ENCODE results near the gene IFRD1.

Gene IFRD1

DNA sequence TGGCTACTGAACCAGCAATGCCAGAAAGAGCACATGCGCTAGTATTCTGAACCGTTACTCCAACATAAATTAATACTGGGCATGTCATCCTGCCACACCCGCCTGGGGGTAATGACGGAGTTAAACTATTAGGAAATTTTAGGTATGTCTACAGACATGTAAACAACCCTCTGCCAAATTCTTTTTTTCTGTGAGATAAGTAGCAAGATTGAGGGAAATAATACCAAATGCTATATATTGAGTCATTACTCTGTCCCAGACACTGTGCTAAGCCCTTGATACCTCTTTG lies 37.9 kb downstream of the IFRD1 start:
- Mint-ChIP-seq H3K4me1 (peaks cover 8% of the 10 kb centered on the region), H3K36me3 (ENCODE audit: low read depth) (peaks cover 3% of the 10 kb centered on the region), H3K9me3 (no peaks in the 10 kb centered on the region), H3K4me3 (no peak overlapping the region), H3K27ac (no peak overlapping the region), H3K27me3 (no peaks in the 10 kb centered on the region)
- ATAC-seq (no peak), DNase-seq (no peak)

DNA sequence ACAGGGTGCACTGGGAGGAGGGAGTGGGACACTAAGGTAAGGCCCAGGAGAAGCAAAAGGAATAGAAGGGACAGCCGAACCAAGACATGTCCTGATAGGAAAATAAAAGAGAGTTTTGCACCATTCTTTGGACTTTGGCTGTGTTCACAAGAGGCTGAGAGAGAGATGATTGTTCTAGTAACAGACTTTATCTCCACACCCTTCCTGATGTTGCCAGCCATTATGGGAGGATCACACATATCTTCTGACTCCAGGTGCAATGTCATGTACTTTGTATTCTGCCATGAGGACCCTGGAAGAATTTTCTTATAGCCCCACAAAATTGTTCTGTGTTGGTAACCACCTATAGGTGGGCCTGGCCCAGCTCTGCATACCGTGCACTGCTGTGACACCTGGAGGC lies 41.9 kb downstream of the IFRD1 start:
- Mint-ChIP-seq H3K27me3 (peaks cover 8% of the 10 kb centered on the region), H3K4me1 (no peaks in the 10 kb centered on the region), H3K27ac (no peak overlapping the region), H3K4me3 (no peak overlapping the region), H3K9me3 (no peaks in the 10 kb centered on the region), H3K36me3 (ENCODE audit: low read depth) (peaks cover 3% of the 10 kb centered on the region)
- ATAC-seq, result no peak
- DNase-seq, result no peak

DNA sequence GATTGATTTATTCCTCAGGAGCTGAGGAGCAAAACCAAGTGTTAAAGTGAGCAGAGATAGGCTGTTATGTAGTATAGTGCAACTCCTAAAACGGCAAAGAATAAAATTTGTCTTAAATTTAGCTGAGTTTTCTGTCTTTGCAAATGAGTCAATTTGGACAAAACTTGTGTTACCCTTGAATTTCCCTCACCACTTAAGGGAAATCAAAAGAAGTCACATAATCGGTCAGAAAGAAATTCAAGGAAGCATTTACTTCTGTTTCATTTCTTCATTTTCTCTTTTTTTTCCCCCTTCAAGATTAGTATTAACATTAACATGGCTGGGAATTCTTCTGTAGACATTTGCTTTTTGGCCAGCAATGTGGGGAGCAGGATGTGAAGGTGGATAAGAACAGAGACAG lies 44.4 kb downstream of the IFRD1 start:
- H3K27ac Mint-ChIP-seq, result no peak overlapping the region
- peaks cover 3% of the 10 kb centered on the region for H3K36me3 Mint-ChIP-seq (ENCODE audit: low read depth)
- DNase-seq, result no peak
- H3K4me1 Mint-ChIP-seq, result no peaks in the 10 kb centered on the region
- no peak for ATAC-seq
- no peaks in the 10 kb centered on the region for H3K9me3 Mint-ChIP-seq
- H3K4me3 Mint-ChIP-seq, result no peak overlapping the region
- H3K27me3 Mint-ChIP-seq, result peaks cover 10% of the 10 kb centered on the region

DNA sequence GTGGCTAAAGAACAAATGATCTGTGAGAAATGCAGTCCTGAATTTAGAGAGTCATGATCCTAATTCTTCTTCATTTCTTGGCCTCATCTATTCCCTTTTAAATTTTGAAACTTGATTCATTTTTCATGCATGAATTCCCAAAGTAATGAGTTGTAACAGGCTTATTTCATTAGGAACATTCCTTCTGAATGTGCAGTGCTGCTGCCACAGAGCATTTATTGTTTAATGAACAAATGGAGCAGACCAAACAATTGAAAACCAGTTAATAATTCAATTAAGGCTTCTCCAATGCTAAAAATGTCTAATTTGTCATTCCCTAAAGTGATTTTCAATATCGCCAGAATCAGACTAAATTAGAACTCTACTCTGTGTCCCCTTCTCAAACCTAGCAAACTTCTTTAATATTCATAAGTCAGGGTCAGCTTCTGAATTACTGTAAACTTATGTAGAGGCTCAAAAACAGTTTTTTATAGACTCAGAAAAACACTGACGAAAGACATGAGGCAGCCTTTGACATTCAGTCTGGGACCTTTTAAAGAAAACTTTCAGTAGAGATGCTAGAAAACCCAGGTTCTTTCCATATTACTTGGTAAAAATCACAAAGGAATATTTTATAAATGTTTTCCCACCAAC lies 45.0 kb downstream of the IFRD1 start:
- Mint-ChIP-seq H3K36me3 (ENCODE audit: low read depth) (no peaks in the 10 kb centered on the region), H3K27me3 (peaks cover 10% of the 10 kb centered on the region), H3K27ac (no peak overlapping the region), H3K4me1 (no peaks in the 10 kb centered on the region), H3K4me3 (no peak overlapping the region), H3K9me3 (no peaks in the 10 kb centered on the region)
- ATAC-seq (no peak), DNase-seq (no peak)

DNA sequence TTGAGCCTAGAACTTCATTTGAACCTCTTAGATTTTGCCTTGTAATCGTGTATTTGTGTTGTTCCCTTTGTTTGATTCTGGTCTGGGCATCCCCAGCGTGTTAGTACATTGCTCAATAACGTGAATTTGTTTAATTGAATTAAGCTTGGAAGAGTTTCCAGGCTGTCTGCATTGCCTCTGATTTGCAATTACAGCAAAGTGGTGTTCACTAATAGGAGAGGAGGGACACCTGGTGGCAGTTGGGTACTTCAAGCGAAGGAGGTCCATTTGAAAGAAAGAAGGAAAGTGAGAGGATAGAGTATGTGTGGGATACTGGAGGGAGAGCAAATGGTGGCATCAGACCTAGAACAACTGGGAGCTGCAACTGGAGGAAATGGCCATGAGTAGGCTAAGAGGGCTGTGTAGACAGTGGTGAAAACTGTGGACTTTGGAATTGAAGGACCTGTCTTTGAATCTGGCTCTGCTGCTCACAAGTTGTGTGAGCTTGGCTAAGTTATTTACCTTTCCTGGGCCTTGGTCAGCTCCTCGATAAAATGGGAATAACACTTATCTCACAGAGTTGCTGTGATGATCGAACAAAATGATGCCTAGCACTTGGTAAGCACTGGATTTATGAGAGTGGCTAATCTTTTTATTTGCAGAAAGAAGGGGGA lies 45.7 kb downstream of the IFRD1 start:
- H3K27me3 Mint-ChIP-seq, result peaks cover 10% of the 10 kb centered on the region

DNA sequence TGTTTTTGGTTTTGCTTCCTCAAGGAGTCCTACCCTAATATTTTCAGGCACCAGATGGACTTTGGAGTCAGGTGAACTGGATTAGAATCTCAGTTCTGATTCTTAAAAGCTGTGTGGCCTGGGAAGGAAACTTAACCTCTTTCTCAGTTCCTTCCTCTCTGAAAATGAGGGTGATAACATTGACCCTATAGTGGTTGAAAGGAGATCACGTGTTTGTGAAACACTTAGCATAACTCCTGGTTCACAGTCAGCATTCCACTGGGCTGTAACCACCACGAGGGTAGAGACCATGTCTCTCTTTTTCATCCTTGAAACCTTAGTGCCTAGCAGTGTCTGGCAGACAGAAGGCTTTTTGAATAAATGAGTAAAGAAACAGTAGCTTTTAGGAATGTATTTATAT lies 47.2 kb downstream of the IFRD1 start:
- no peaks in the 10 kb centered on the region for H3K4me1 Mint-ChIP-seq
- H3K27me3 Mint-ChIP-seq, result peaks cover 10% of the 10 kb centered on the region
- H3K9me3 Mint-ChIP-seq, result no peaks in the 10 kb centered on the region
- DNase-seq, result no peak
- no peak overlapping the region for H3K4me3 Mint-ChIP-seq
- no peaks in the 10 kb centered on the region for H3K36me3 Mint-ChIP-seq (ENCODE audit: low read depth)
- no peak for ATAC-seq
- no peak overlapping the region for H3K27ac Mint-ChIP-seq

More for the DNA sequence above, 45.7 kb downstream of the IFRD1 start:
- Mint-ChIP-seq H3K4me1 (no peaks in the 10 kb centered on the region), H3K4me3 (no peak overlapping the region), H3K36me3 (ENCODE audit: low read depth) (no peaks in the 10 kb centered on the region), H3K9me3 (no peaks in the 10 kb centered on the region), H3K27ac (no peak overlapping the region)
- DNase-seq, result peak; percentile 22
- no peak for ATAC-seq

DNA sequence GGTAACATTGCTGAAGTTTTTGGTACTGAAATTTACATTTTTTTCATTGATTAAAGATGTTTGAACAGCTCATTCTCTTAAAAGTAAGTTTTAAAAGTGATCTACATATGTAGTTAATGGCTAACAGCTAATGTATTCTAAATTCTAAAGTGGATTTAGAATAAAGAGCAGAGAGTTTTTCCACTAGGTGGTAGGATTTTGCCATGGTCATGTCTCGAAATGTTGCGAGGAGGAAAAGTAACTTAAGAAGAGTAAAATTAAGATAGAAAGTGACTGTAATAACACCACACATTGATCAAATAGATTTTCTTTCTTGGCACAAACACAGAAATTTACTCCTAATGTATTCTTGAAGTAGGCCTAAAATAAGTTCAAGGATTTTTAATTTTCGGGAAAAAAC lies 50.4 kb downstream of the IFRD1 start:
- no peaks in the 10 kb centered on the region for H3K4me1 Mint-ChIP-seq
- no peaks in the 10 kb centered on the region for H3K9me3 Mint-ChIP-seq
- H3K4me3 Mint-ChIP-seq, result no peak overlapping the region
- no peaks in the 10 kb centered on the region for H3K36me3 Mint-ChIP-seq (ENCODE audit: low read depth)
- DNase-seq (no peak), ATAC-seq (no peak)
- no peak overlapping the region for H3K27ac Mint-ChIP-seq
- peaks cover 16% of the 10 kb centered on the region for H3K27me3 Mint-ChIP-seq

DNA sequence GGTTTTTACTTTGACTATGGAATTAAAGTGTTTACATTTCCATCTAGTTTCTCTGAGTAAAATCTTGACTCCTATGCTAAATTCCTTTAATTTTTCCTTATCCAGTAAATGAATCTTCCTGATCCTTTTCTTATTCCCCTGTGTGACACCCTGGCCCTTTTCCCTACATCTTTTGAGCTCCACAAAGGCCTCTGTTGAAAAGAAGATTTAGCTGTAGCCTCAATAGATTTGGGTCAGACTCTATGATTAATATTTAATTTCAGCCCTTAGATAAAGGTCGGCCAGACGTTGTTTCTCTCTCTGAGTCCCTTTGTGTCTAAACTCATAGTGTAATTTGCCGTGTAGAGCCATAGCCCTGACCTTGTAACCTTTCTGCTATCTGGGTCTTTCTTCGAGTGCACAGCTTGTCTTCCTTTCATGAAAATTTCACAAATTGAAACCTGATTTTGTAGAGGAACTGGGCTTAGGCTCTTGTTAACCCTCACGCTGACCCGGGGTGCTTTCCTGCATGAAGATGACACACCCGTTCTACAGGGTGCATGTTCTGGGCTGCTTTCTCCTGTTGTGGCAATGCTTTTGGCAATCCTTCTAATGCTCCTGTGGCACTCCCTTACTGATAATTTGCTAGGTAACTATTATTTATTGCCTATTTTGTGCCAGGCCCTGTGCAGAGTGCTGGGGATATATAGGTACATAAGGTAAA lies 51.7 kb downstream of the IFRD1 start:
- Mint-ChIP-seq H3K27me3 (peaks cover 11% of the 10 kb centered on the region), H3K36me3 (ENCODE audit: low read depth) (no peaks in the 10 kb centered on the region), H3K27ac (no peak overlapping the region), H3K9me3 (no peaks in the 10 kb centered on the region), H3K4me3 (no peak overlapping the region), H3K4me1 (no peaks in the 10 kb centered on the region)
- DNase-seq (no peak), ATAC-seq (no peak)

DNA sequence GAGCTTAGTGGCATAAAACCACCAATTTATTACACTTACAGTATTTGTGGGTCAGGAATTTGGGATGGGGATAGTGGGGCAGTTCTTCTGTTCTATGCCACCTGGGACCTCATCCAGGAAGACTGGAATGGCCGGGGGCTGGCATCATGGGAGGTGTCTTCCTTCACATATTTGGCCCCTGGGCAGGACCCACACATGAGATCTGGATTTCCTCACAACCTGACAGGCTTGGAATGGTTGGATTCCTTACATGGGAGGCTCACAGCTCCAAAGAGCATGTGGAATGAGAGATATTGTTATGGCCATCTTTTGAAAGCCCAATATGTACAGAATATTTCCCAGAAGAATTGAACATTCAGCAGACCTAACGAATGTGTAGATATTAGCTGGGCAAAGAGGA lies 52.4 kb downstream of the IFRD1 start:
- ATAC-seq, result no peak
- no peaks in the 10 kb centered on the region for H3K4me1 Mint-ChIP-seq

DNA sequence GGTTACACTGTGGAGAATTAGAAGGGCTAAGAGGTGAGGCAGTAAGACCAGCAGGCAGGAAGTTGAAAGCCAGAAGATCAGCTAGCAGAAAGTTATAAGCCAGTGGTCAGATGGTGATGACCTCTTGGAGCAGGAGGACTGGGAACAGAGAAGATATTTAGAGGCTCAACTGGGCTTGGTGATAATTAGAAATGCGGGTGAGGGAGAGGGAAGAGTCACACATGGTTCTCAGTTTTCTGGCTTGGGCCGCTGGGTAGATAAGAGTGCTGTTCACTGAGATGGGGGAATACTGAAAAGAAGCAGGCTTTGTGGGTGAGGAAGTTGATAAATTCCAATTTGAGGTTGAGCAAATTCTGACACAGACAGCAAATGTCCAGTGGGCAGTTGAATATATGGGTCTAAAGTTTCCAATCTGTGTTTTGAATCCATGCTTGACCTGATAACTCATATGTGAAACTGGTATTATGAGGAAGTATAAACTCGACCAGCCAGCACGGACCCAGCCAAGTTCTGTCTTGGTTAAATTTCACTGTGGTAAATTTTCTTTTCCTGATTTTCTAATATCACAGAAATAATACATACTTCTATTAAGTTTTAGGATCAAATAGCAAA lies 53.2 kb downstream of the IFRD1 start:
- Mint-ChIP-seq H3K4me1 (no peaks in the 10 kb centered on the region), H3K36me3 (ENCODE audit: low read depth) (no peaks in the 10 kb centered on the region), H3K9me3 (no peaks in the 10 kb centered on the region), H3K4me3 (no peak overlapping the region), H3K27me3 (peaks cover 8% of the 10 kb centered on the region), H3K27ac (no peak overlapping the region)
- ATAC-seq (no peak), DNase-seq (no peak)

More for the DNA sequence above, 52.4 kb downstream of the IFRD1 start:
- Mint-ChIP-seq H3K27me3 (peaks cover 10% of the 10 kb centered on the region), H3K4me3 (no peak overlapping the region), H3K9me3 (no peaks in the 10 kb centered on the region), H3K27ac (no peak overlapping the region), H3K36me3 (ENCODE audit: low read depth) (no peaks in the 10 kb centered on the region)
- no peak for DNase-seq

DNA sequence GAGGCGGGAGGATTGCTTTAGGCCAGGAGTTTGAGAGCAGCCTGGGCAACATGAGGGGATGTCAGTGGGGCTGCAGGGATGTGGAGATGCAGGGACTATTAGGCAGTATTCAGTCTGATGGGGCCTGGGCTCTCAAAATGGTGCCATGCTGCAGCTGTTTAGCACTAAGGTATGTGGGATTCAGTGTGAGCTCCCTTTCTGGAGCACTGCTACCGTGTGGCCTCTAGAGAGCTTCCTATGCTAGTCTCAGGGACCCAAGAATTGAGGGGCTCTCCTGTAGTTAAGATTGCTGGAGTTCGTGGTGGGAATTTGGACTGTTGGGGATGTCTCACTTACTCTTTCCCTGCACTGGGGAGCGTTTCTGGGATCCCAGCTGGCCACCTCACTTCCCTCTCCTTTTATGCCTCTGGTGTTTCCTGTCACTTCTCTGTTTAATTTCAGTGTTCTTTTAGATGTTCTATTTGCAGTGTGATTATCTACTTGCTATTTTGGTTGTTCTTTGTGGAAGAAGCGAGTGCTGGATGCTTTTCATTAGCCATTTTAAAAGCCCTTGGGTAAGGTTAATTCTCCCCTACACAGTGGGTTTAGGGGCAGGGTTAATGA lies 53.9 kb downstream of the IFRD1 start:
- Mint-ChIP-seq H3K27me3 (peaks cover 8% of the 10 kb centered on the region), H3K9me3 (no peaks in the 10 kb centered on the region), H3K4me3 (no peak overlapping the region), H3K27ac (no peak overlapping the region), H3K36me3 (ENCODE audit: low read depth) (no peaks in the 10 kb centered on the region), H3K4me1 (no peaks in the 10 kb centered on the region)
- ATAC-seq (no peak), DNase-seq (no peak)

DNA sequence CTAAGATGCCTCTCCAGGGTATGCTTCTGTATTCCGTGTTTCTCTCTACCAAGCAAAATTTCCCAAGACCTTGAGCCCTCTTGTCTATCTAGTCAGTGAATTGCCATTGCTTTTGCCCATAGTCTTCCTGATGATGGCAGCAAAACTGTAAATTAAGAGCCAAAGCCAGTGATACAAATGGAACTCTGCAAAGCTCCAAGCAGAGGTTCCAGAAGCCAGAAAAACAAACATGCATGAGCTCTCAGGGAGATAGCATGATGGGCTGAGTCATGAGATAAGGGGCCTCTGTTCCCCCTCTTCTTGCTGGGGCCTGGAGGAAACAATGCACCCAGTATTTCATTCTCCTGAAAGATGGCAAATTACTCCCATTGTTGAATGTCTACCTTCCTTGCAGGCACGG lies 55.2 kb downstream of the IFRD1 start:
- Mint-ChIP-seq H3K4me1 (peaks cover 9% of the 10 kb centered on the region), H3K27ac (no peak overlapping the region), H3K36me3 (ENCODE audit: low read depth) (no peaks in the 10 kb centered on the region), H3K9me3 (no peaks in the 10 kb centered on the region), H3K27me3 (peaks cover 8% of the 10 kb centered on the region), H3K4me3 (no peak overlapping the region)
- ATAC-seq, result no peak
- no peak for DNase-seq

DNA sequence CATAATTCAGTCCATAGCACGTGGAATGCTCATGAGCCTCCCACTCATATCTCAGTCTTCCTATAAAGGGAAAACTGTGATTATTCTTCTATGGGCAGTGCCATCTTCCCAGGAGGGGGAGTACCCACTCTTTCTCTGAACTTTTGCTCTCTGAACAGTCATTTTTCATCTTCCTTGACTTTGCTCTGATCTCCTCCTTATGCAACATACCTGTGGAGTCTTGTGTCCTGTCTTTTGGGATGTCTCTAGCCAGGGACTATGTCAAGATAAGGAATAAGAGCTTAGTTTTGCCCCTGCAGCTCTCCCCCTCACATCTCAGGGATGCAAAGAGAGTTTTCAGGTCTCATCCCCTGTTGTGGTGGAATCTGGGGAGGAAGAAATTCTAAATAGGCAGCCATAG lies 58.1 kb downstream of the IFRD1 start:
- Mint-ChIP-seq H3K9me3 (no peaks in the 10 kb centered on the region), H3K4me3 (no peak overlapping the region), H3K4me1 (peaks cover 18% of the 10 kb centered on the region), H3K36me3 (ENCODE audit: low read depth) (no peaks in the 10 kb centered on the region), H3K27ac (no peak overlapping the region), H3K27me3 (peaks cover 5% of the 10 kb centered on the region)
- DNase-seq, result no peak
- no peak for ATAC-seq

DNA sequence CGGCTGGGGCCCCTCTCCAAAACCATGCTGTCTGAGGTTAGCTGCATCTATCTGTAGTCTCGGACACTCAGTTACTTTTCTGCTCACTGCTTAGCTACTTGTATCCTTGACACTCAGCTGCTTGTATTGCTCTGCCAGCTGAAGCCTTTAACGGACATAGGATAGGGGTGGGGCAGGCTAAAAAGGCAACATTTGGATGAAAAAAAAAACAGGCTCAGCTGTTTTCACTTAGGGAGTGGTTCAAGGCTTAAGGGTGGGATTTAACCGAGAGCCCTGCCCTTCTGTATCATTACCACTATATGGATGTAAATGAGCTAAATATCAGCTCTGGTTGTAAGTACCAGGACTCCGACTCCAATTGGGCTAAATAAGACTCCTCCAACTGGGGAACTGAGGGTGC lies 59.1 kb downstream of the IFRD1 start:
- Mint-ChIP-seq H3K4me3 (no peak overlapping the region), H3K36me3 (ENCODE audit: low read depth) (no peaks in the 10 kb centered on the region), H3K27ac (no peak overlapping the region), H3K4me1 (peaks cover 18% of the 10 kb centered on the region), H3K27me3 (peaks cover 5% of the 10 kb centered on the region), H3K9me3 (no peaks in the 10 kb centered on the region)
- ATAC-seq (no peak), DNase-seq (no peak)
